BE2C (cell line): ENCODE data around the gene SOX15. TPM values are rescaled to one million over a fixed set of nuclear protein-coding genes. Genes with fewer than 3 reads are reported as not detected.

ENCODE experiments used
- DNase-seq: peaks from one replicate; pipeline ENCODE4 v3.0.0-alpha.2; 2020
- H3K27me3 ChIP-seq: fragments of 250-450 bp; sonication (Bioruptor Pico); 2 replicates; pipeline ENCODE4 v1.5.1; 2020; ENCODE audit warnings: mild to moderate bottlenecking
- H3K36me3 ChIP-seq: fragments of 250-450 bp; sonication (Bioruptor Pico); 2 replicates; pipeline ENCODE4 v1.5.1; 2020; ENCODE audit warnings: mild to moderate bottlenecking
- H3K4me1 ChIP-seq: fragments of 250-450 bp; sonication (Bioruptor Pico); 2 replicates; pipeline ENCODE4 v1.5.1; 2020
- H3K4me3 ChIP-seq: 2 replicates; pipeline ENCODE4 v1.5.1; 2011; ENCODE audit warnings: low read depth, low read length
- H3K9me3 ChIP-seq: fragments of 250-450 bp; sonication (Bioruptor Pico); 2 replicates; pipeline ENCODE4 v1.5.1; 2020
- polyA plus RNA-seq: library from polyadenylated mRNA; unstranded; fragments of >200 nt; gene quantifications from one replicate; pipeline ENCODE4 v1.2.1, GENCODE V29; 2012; ENCODE audit warnings: low read depth, missing spikeins; ENCODE audit not compliant: insufficient read length, insufficient read depth
- TF ChIP-seq, protein P1 (sequence below): IDR thresholded peaks from 2 replicates; pipeline ENCODE4 v1.5.1; 2012; ENCODE audit warnings: mild to moderate bottlenecking, low read depth, low read length

The SOX15 gene
- 1.8 TPM for polyA plus RNA-seq

DNA sequence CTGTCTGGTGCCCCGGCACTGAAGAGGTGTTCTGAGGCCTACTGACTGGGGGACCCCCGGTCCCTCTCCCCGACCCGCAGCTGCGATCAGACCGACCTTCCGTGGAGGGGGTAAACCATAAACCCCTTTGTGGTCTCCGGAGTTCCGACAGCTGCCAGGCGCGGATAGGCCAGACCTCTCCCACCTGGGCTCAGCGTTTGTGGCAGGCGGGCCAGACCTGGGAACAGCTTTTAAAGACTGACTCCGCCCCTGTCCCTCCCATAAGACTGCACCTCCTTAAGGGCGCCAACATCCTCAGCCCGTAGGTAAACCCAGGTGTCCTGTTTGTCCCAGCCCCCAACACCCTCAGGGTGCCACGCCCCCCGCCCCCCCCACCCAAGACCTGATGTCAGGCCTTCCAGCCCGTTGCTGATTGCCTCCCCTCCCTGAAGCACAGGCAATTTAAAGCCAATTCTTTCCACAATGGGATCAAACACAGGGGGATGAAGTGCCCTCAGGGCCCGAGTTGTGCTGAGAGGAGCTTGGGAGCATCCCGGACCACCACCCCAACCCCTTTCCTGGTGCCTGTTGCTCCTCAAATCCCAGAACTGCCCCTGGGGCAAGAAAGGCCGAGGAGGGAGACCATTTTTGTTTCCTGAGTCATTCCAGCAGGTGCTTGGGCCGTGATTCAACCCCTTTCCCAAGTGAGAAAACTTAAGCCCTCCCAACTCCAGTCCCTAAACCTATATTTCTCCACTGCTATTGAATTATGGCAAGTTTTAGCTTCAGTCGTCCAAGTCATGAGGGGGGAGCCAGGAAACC lies at the start of gene SOX15:
TSS of gene SOX15 (minus strand) at position 204 of the 801 bp plus-strand sequence. CDS start 418 bp downstream, outside the sequence.
- TF ChIP-seq, protein P1, sequence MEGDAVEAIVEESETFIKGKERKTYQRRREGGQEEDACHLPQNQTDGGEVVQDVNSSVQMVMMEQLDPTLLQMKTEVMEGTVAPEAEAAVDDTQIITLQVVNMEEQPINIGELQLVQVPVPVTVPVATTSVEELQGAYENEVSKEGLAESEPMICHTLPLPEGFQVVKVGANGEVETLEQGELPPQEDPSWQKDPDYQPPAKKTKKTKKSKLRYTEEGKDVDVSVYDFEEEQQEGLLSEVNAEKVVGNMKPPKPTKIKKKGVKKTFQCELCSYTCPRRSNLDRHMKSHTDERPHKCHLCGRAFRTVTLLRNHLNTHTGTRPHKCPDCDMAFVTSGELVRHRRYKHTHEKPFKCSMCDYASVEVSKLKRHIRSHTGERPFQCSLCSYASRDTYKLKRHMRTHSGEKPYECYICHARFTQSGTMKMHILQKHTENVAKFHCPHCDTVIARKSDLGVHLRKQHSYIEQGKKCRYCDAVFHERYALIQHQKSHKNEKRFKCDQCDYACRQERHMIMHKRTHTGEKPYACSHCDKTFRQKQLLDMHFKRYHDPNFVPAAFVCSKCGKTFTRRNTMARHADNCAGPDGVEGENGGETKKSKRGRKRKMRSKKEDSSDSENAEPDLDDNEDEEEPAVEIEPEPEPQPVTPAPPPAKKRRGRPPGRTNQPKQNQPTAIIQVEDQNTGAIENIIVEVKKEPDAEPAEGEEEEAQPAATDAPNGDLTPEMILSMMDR = no peak
- no peak for DNase-seq
- H3K36me3 ChIP-seq = peaks cover 24% of the 10 kb centered on the region
- no peaks in the 10 kb centered on the region for H3K9me3 ChIP-seq
- H3K27me3 ChIP-seq = no peaks in the 10 kb centered on the region
- H3K4me3 ChIP-seq = no peak within 1 kb of the TSS
- H3K4me1 ChIP-seq = peaks cover 6% of the 10 kb centered on the region; the same call in 1 of the 2 replicates

DNA sequence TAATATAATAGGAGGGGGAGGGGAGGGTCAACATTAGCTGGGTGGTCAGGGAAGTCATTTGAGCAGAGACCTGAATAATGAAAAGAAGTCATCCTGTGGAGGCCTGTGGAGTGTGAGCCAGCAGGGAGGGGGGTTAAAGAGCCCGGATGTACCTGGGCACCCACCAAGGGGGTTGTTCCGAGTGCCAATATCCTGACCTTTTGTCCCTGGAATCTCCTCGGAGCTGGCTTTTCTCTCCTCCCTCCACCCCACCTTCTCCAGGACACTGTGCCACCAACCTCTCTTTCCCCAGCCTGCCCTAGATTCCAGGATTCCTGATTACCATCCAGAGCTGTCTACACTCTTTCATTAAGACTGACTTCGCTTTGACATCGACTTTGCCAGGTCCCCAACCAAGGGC lies 46.3 kb upstream of the SOX15 start:
- Histone ChIP-seq H3K36me3 (no peaks in the 10 kb centered on the region), H3K4me1 (no peaks in the 10 kb centered on the region), H3K4me3 (no peak overlapping the region), H3K27me3 (no peaks in the 10 kb centered on the region), H3K9me3 (no peaks in the 10 kb centered on the region)
- TF ChIP-seq, protein P1 = no peak
- DNase-seq = no peak

DNA sequence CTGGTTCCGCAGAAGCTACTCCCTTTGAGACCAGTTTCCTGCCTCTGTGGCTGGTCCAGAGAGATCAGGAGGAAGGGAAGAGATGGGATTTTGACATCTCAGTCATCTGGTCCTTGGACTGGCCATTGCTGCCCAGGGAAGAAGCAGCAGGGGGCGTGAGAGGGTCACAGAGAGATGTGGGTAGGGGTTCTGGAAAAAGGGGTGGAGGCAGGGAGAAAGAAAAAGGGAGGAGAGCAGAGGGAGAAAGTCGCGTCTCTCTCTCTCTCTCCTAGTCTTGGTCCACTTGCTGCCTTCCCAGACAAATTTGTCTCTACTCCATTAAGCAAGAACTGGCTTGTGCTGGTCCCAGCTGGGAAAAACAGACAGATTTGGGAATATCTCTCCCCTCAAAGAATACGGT lies 44.5 kb upstream of the SOX15 start:
- Histone ChIP-seq H3K9me3 (no peaks in the 10 kb centered on the region), H3K4me1 (no peaks in the 10 kb centered on the region), H3K36me3 (no peaks in the 10 kb centered on the region), H3K27me3 (no peaks in the 10 kb centered on the region), H3K4me3 (no peak overlapping the region)
- TF ChIP-seq, protein P1 = peak; percentile 77
- DNase-seq = peak; percentile 76

DNA sequence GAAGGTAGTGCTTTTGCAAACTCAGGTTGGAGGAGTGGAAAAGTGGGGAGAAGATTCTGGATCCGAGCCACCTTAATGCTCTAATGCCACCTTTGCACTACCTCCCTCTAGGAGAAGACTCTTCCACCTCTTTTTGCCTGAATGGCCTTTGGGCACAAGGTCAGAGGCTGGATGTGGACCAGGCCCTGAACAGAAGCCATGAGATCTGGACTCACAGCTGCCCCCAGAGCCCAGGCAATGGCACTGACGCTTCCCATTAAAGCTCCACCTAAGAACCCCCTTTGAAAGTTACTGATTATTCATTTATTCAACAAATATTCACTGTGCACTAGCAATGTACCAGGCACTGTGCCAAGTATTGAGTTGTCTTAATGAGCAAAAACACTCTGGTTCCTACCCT lies 43.2 kb upstream of the SOX15 start:
- Histone ChIP-seq H3K36me3 (no peaks in the 10 kb centered on the region), H3K9me3 (no peaks in the 10 kb centered on the region), H3K27me3 (no peaks in the 10 kb centered on the region), H3K4me3 (no peak overlapping the region), H3K4me1 (no peaks in the 10 kb centered on the region)
- no peak for DNase-seq
- TF ChIP-seq, protein P1 = no peak

DNA sequence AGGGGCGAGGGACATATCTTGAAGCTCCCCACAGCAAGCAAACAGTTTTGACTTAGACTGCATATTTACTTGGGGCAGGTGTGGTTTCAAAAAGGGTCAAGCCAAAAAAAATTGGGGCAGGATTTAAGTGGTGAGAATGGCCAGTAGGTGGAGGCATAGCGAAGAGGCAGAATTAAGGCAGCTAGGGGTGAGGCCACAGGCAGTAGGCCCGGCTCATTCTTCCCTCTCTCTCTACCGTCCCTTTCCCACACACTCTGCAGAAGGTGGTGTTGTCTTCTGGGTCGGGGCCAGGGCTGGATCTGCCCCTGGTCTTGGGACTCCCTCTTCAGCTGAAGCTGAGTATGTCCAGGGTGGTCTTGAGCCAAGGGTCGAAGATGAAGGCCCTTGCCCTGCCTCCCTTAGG lies 42.6 kb upstream of the SOX15 start:
- H3K4me3 ChIP-seq = no peak overlapping the region
- no peaks in the 10 kb centered on the region for H3K4me1 ChIP-seq
- H3K36me3 ChIP-seq = no peaks in the 10 kb centered on the region
- TF ChIP-seq, protein P1 = peak; percentile 48
- no peaks in the 10 kb centered on the region for H3K9me3 ChIP-seq
- DNase-seq = peak; percentile 18
- no peaks in the 10 kb centered on the region for H3K27me3 ChIP-seq
